Measurements from ENCODE around the gene PITPNB.

- no peak for TF ChIP-seq CTCF (IDR thresholded peaks at IDR 0.05)
- TF ChIP-seq POLR2A (IDR thresholded peaks at IDR 0.05) = no peak
- no peak for TF ChIP-seq EP300 (IDR thresholded peaks at IDR 0.05)
- no peak for TF ChIP-seq POLR2AphosphoS5 (IDR thresholded peaks at IDR 0.05)
These were observed 22.8 kb downstream of the PITPNB start for GRCh38 chr22:27896245-27896644.

Measured in suprapubic skin (tissue), 4 donors.